HG02981 (cell line): ENCODE results near the gene MAEA.

Source experiments
- ATAC-seq: cut with Tn5 transposase; IDR thresholded peaks from one replicate; pipeline ENCODE4 v1.9.1; 2021; ENCODE audit warnings: mild to moderate bottlenecking, moderate library complexity; ENCODE audit not compliant: unreplicated experiment

The MAEA gene

GRCh38 chr4:1249731-1250526 is 39.8 kb upstream of the MAEA start:
- ATAC-seq: peak; percentile 3

GRCh38 chr4:1250527-1250812 is 39.2 kb upstream of the MAEA start:
- no peak for ATAC-seq

GRCh38 chr4:1250921-1251772 is 38.5 kb upstream of the MAEA start:
- no peak for ATAC-seq

GRCh38 chr4:1251773-1252066 is 38.0 kb upstream of the MAEA start:
- ATAC-seq: no peak

GRCh38 chr4:1252928-1253492 is 36.7 kb upstream of the MAEA start:
- no peak for ATAC-seq

GRCh38 chr4:1253831-1254230 is 35.9 kb upstream of the MAEA start:
- no peak for ATAC-seq

GRCh38 chr4:1255151-1255550 is 34.5 kb upstream of the MAEA start:
- ATAC-seq: no peak

GRCh38 chr4:1255699-1256098 is 34.0 kb upstream of the MAEA start:
- no peak for ATAC-seq

- no peak for ATAC-seq
These were observed 31.2 kb upstream of the MAEA start for GRCh38 chr4:1258457-1258856.

GRCh38 chr4:1259966-1260365 is 29.7 kb upstream of the MAEA start:
- no peak for ATAC-seq

GRCh38 chr4:1260418-1261106 is 29.1 kb upstream of the MAEA start:
- no peak for ATAC-seq

- ATAC-seq: no peak
These were observed 28.4 kb upstream of the MAEA start for GRCh38 chr4:1261107-1261928.

- no peak for ATAC-seq
These were observed 24.7 kb upstream of the MAEA start for GRCh38 chr4:1264942-1265341.

- no peak for ATAC-seq
These were observed 24.3 kb upstream of the MAEA start for GRCh38 chr4:1265351-1265750.

- no peak for ATAC-seq
These were observed 22.6 kb upstream of the MAEA start for GRCh38 chr4:1266881-1267763.

GRCh38 chr4:1269209-1269608 is 20.5 kb upstream of the MAEA start:
- ATAC-seq: no peak

GRCh38 chr4:1271686-1272085 is 18.0 kb upstream of the MAEA start:
- no peak for ATAC-seq

GRCh38 chr4:1274871-1275270 is 14.8 kb upstream of the MAEA start:
- no peak for ATAC-seq

- no peak for ATAC-seq
These were observed 12.7 kb upstream of the MAEA start for GRCh38 chr4:1276984-1277383.
